IMR-90 (cell line): ENCODE data around the gene DOCK9. TPM values are rescaled to one million over a fixed set of nuclear protein-coding genes. Genes with fewer than 3 reads are reported as not detected.

Experiments
- ATAC-seq: fragments of 200-7000 bp; cut with Tn5 transposase; 2 replicates; pipeline ENCODE4 v1.9.1; 2020; ENCODE audit warnings: low read depth, mild to moderate bottlenecking, moderate library complexity
- BruUV-seq: library from RNA; stranded (reverse); fragments of 400-500 nt; replicated peaks from 2 replicates; lab custom pipeline; 2021; lab: Mats Ljungman, UMichigan
- CTCF ChIA-PET: fragments of 300-600 bp; formaldehyde crosslinking; extraction: SDS; loops from one replicate; lab custom pipeline; 2021; ENCODE audit warnings: antibody characterized with exemption; lab: Yijun Ruan, JAX
- POLR2A ChIA-PET: fragments of 300-600 bp; sonication (Branson Sonifier 250); formaldehyde crosslinking; loops from one replicate; lab custom pipeline; 2022; ENCODE audit warnings: antibody characterized with exemption; ENCODE audit not compliant: unreplicated experiment; lab: Charles Lee
- DNase-seq: peaks from one replicate; pipeline ENCODE4 v3.0.0; 2013
- H2AFZ ChIP-seq: replicated peaks from 2 replicates; pipeline ENCODE3; 2013; ENCODE audit warnings: low read length, mild to moderate bottlenecking; ENCODE audit not compliant: poor library complexity
- H2AK5ac ChIP-seq: 2 replicates; pipeline ENCODE4 v1.6.1; 2013; ENCODE audit warnings: low read depth, low read length, inconsistent platforms
- H2AK9ac ChIP-seq: replicated peaks from 2 replicates; pipeline ENCODE3; 2013; ENCODE audit warnings: mild to moderate bottlenecking, low read depth, low read length, moderate library complexity; ENCODE audit not compliant: poor library complexity
- H2BK120ac ChIP-seq: 2 replicates; pipeline ENCODE4 v1.6.1; 2013; ENCODE audit warnings: low read depth, low read length, inconsistent platforms
- H2BK15ac ChIP-seq: 3 replicates; pipeline ENCODE4 v1.6.1; 2013; ENCODE audit warnings: low read depth, low read length, inconsistent platforms
- H2BK20ac ChIP-seq: 2 replicates; pipeline ENCODE4 v1.6.1; 2013; ENCODE audit warnings: low read depth, mild to moderate bottlenecking, inconsistent platforms, low read length, moderate library complexity
- H2BK5ac ChIP-seq: 2 replicates; pipeline ENCODE4 v1.6.1; 2013; ENCODE audit warnings: mild to moderate bottlenecking, low read depth, low read length, inconsistent platforms; ENCODE audit not compliant: poor library complexity, severe bottlenecking
- H3K14ac ChIP-seq: replicated peaks from 2 replicates; pipeline ENCODE4 v1.6.1; 2013; ENCODE audit warnings: low read depth, low read length, inconsistent platforms
- H3K18ac ChIP-seq: 2 replicates; pipeline ENCODE4 v1.6.1; 2013; ENCODE audit warnings: low read depth, low read length, control low read depth
- H3K23ac ChIP-seq: 2 replicates; pipeline ENCODE4 v1.6.1; 2013; ENCODE audit warnings: low read depth, low read length, inconsistent platforms
- H3K27ac ChIP-seq: 2 replicates; pipeline ENCODE4 v1.5.1; 2013; ENCODE audit warnings: mild to moderate bottlenecking, control low read depth, low read length; ENCODE audit not compliant: insufficient read depth
- H3K27me3 ChIP-seq: 2 replicates; pipeline ENCODE4 v1.6.1; 2013; ENCODE audit warnings: low read length; ENCODE audit not compliant: control insufficient read depth, insufficient read depth
- H3K36me3 ChIP-seq: 2 replicates; pipeline ENCODE4 v1.6.1; 2013; ENCODE audit warnings: low read length, mixed read lengths; ENCODE audit not compliant: control insufficient read depth, insufficient read depth
- H3K4ac ChIP-seq: 2 replicates; pipeline ENCODE4 v1.6.1; 2013; ENCODE audit warnings: low read depth, low read length, inconsistent platforms
- H3K4me1 ChIP-seq: 2 replicates; pipeline ENCODE4 v1.6.1; 2013; ENCODE audit warnings: low read length, mixed read lengths; ENCODE audit not compliant: control insufficient read depth, insufficient read depth
- H3K4me2 ChIP-seq: 2 replicates; pipeline ENCODE4 v1.6.1; 2013; ENCODE audit warnings: low read depth, mild to moderate bottlenecking, control low read depth, low read length, moderate library complexity
- H3K4me3 ChIP-seq: 2 replicates; pipeline ENCODE4 v1.5.1; 2013; ENCODE audit warnings: low read depth, mild to moderate bottlenecking, control low read depth, low read length, moderate library complexity; ENCODE audit not compliant: insufficient read depth
- H3K56ac ChIP-seq: 2 replicates; pipeline ENCODE4 v1.6.1; 2013; ENCODE audit warnings: low read length, inconsistent platforms; ENCODE audit not compliant: insufficient read depth; ENCODE audit errors: extremely low read depth
- H3K79me1 ChIP-seq, 2 experiments: 2 replicates each; pipeline ENCODE4 v1.6.1; 2013; ENCODE audit warnings: low read length in 2 of 2, inconsistent platforms in 1 of 2, low read depth in 1 of 2
- H3K9ac ChIP-seq: 2 replicates; pipeline ENCODE4 v1.6.1; 2013; ENCODE audit warnings: low read depth, low read length, control low read depth
- H3K9me1 ChIP-seq: 2 replicates; pipeline ENCODE4 v1.6.1; 2013; ENCODE audit warnings: low read length, inconsistent platforms; ENCODE audit not compliant: insufficient read depth
- H3K9me3 ChIP-seq: 2 replicates; pipeline ENCODE4 v1.6.1; 2013; ENCODE audit warnings: low read length; ENCODE audit not compliant: control insufficient read depth, insufficient read depth
- H4K20me1 ChIP-seq: 2 replicates; pipeline ENCODE4 v1.6.1; 2013; ENCODE audit warnings: low read length, inconsistent platforms; ENCODE audit not compliant: insufficient read depth
- H4K5ac ChIP-seq: 2 replicates; pipeline ENCODE4 v1.6.1; 2013; ENCODE audit warnings: mild to moderate bottlenecking, low read depth, low read length, control low read depth
- H4K8ac ChIP-seq, 2 experiments: 2 replicates each; pipeline ENCODE4 v1.6.1; 2013; ENCODE audit warnings: low read depth in 2 of 2, low read length in 2 of 2, control low read depth in 1 of 2, inconsistent platforms in 1 of 2
- H4K91ac ChIP-seq: 2 replicates; pipeline ENCODE4 v1.6.1; 2013; ENCODE audit warnings: low read depth, low read length, inconsistent platforms; ENCODE audit not compliant: insufficient read depth
- BHLHE40 ChIP-seq: fragments of 150-350 bp; IDR thresholded peaks from 2 replicates; pipeline ENCODE4 v1.6.1; 2016; ENCODE audit warnings: mild to moderate bottlenecking, low read depth, low read length
- CEBPB ChIP-seq: IDR thresholded peaks from 2 replicates; pipeline ENCODE4 v1.6.1; 2012; ENCODE audit warnings: low read depth, low read length, improper control_type of control experiment
- CHD1 ChIP-seq: IDR thresholded peaks from 2 replicates; pipeline ENCODE4 v1.6.1; 2012; ENCODE audit warnings: low read depth, low read length, improper control_type of control experiment
- FOS ChIP-seq: fragments of 150-350 bp; IDR thresholded peaks from 2 replicates; pipeline ENCODE4 v1.6.1; 2016; ENCODE audit warnings: low read depth, low read length
- MAFK ChIP-seq: IDR thresholded peaks from 2 replicates; pipeline ENCODE4 v1.6.1; 2012; ENCODE audit warnings: low read depth, low read length, improper control_type of control experiment
- MAZ ChIP-seq: IDR thresholded peaks from 2 replicates; pipeline ENCODE4 v1.6.1; 2012; ENCODE audit warnings: low read depth, mild to moderate bottlenecking, low read length, improper control_type of control experiment, moderate library complexity, borderline replicate concordance
- MXI1 ChIP-seq: IDR thresholded peaks from 2 replicates; pipeline ENCODE4 v1.6.1; 2012; ENCODE audit warnings: low read depth, mild to moderate bottlenecking, low read length, moderate library complexity, borderline replicate concordance
- NFE2L2 ChIP-seq: fragments of 150-350 bp; IDR thresholded peaks from 2 replicates; pipeline ENCODE4 v1.6.1; 2016; ENCODE audit warnings: low read depth, mild to moderate bottlenecking, low read length
- POLR2A ChIP-seq: IDR thresholded peaks from 2 replicates; pipeline ENCODE4 v1.6.1; 2012; ENCODE audit warnings: mild to moderate bottlenecking, low read depth, low read length
- RAD21 ChIP-seq: IDR thresholded peaks from 2 replicates; pipeline ENCODE4 v1.6.1; 2012; ENCODE audit warnings: low read length, improper control_type of control experiment
- RCOR1 ChIP-seq: IDR thresholded peaks from 2 replicates; pipeline ENCODE4 v1.6.1; 2012; ENCODE audit warnings: mild to moderate bottlenecking, low read length, improper control_type of control experiment; ENCODE audit not compliant: insufficient replicate concordance
- RFX5 ChIP-seq: IDR thresholded peaks from 2 replicates; pipeline ENCODE4 v1.8.0; 2012; ENCODE audit warnings: low read depth, mild to moderate bottlenecking, low read length, moderate library complexity
- SMC3 ChIP-seq: fragments of 150-350 bp; IDR thresholded peaks from 2 replicates; pipeline ENCODE4 v1.6.1; 2016; ENCODE audit warnings: low read depth, mild to moderate bottlenecking, antibody characterized with exemption, low read length, moderate library complexity
- WGBS, 2 experiments: methylation state at CpG; one replicate each; pipeline versions ENCODE4 v1.1.5 to v1.1.7; 2013; ENCODE audit warnings: missing lambda C conversion rate in 2 of 2; ENCODE audit not compliant: insufficient read length in 1 of 2; ENCODE audit errors: extremely low coverage in 2 of 2; 5-methylcytosine and 5-hydroxymethylcytosine counted together
- dilution Hi-C: fragments of 300-500 bp; cut with HindIII; formaldehyde crosslinking; loops from one replicate; pipeline ENCODE4 v1.14.3; 2018; ENCODE audit warnings: low sequenced_read_pairs; ENCODE audit not compliant: unreplicated experiment
- in situ Hi-C: fragments of 300-500 bp; cut with MboI; formaldehyde crosslinking; loops from 3 replicates; pipeline ENCODE4 v1.14.3; 2019; ENCODE audit warnings: low sequenced_read_pairs, inconsistent platforms, mixed read lengths
- intact Hi-C: fragments of 100-400 bp; cut with micrococcal nuclease; formaldehyde crosslinking; loops from 2 replicates; pipeline ENCODE4 v1.10.0; 2022
- polyA plus RNA-seq, 3 experiments: library from polyadenylated mRNA; depleted of rRNA; stranded (reverse); fragments of >200 nt; gene quantifications; 2 replicates each; pipeline ENCODE4 v1.2.3, GENCODE V29; 2012; ENCODE audit warnings: low replicate concordance in 1 of 3
- total RNA-seq: library from RNA; depleted of rRNA; stranded (reverse); fragments of >200 nt; gene quantifications from 2 replicates; pipeline ENCODE4 v1.2.3, GENCODE V29; 2012
- TF ChIP-seq, protein P1 (sequence below): fragments of 150-350 bp; IDR thresholded peaks from 2 replicates; pipeline ENCODE4 v1.6.1; 2016; ENCODE audit warnings: low read depth, mild to moderate bottlenecking, low read length, moderate library complexity, borderline replicate concordance
- TF ChIP-seq, protein P2 (sequence below): conservative IDR thresholded peaks from 2 replicates; pipeline ENCODE4 v1.5.1; 2012; ENCODE audit warnings: mild to moderate bottlenecking, low read depth, low read length, improper control_type of control experiment
- TF ChIP-seq, protein P3 (sequence below): fragments of 150-350 bp; IDR thresholded peaks from 2 replicates; pipeline ENCODE4 v1.6.1; 2017; ENCODE audit warnings: mild to moderate bottlenecking, antibody characterized with exemption, low read length, low read depth

DOCK9 gene
- total and polyA plus RNA-seq, 2 of the 4 experiments (the other 2 are of a cell fraction), result 4.8 to 7.2 TPM

DNA sequence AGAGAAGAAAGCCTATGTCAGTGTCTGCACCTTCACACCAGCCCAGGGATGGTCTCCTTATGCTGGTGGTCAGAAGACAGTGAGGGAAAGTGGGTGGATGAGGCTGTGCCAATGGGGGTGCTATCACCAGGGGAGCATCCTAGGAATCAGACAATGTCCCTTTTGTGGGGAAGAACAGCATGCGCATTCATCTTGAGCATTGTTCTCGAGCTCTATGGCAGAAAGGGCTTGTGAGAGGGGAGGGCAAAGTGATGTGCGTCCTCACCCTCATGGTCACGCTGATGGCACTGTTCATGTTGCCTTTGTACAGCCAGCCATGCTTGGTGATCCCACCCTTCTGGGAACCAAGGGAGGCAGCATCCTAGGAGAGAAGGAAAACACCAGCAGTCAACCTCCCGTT is 56.1 kb downstream of the DOCK9 start:
- H3K27ac ChIP-seq, result no peak overlapping the region
- H3K4ac ChIP-seq, result no peak overlapping the region
- no peak overlapping the region for H4K91ac ChIP-seq
- H3K23ac ChIP-seq, result no peak overlapping the region
- DNase-seq (no peak), ATAC-seq (no peak)
- no peak overlapping the region for H2BK5ac ChIP-seq
- H3K4me2 ChIP-seq, result no peak overlapping the region
- H4K8ac ChIP-seq, result no peak overlapping the region
- in situ Hi-C loops, result no loop called here
- H3K27me3 ChIP-seq, result no peaks in the 10 kb centered on the region
- no peak overlapping the region for H2AFZ ChIP-seq
- ChIA-PET POLR2A (no interaction called here), CTCF (no interaction called here)
- H2BK20ac ChIP-seq, result no peak overlapping the region
- no peak overlapping the region for H3K4me3 ChIP-seq
- H3K14ac ChIP-seq, result no peak overlapping the region
- H2BK15ac ChIP-seq, result no peak overlapping the region
- no peaks in the 10 kb centered on the region for H3K4me1 ChIP-seq
- H3K18ac ChIP-seq, result no peak overlapping the region
- TF ChIP-seq POLR2A, result no peak
- TF ChIP-seq NFE2L2, result no peak
- TF ChIP-seq, protein P1, sequence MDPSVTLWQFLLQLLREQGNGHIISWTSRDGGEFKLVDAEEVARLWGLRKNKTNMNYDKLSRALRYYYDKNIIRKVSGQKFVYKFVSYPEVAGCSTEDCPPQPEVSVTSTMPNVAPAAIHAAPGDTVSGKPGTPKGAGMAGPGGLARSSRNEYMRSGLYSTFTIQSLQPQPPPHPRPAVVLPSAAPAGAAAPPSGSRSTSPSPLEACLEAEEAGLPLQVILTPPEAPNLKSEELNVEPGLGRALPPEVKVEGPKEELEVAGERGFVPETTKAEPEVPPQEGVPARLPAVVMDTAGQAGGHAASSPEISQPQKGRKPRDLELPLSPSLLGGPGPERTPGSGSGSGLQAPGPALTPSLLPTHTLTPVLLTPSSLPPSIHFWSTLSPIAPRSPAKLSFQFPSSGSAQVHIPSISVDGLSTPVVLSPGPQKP, result no peak
- TF ChIP-seq MXI1, result no peak
- no peak for TF ChIP-seq SMC3
- TF ChIP-seq RAD21, result no peak
- TF ChIP-seq BHLHE40, result no peak
- TF ChIP-seq FOS, result no peak
- TF ChIP-seq RCOR1, result no peak
- TF ChIP-seq, protein P2, sequence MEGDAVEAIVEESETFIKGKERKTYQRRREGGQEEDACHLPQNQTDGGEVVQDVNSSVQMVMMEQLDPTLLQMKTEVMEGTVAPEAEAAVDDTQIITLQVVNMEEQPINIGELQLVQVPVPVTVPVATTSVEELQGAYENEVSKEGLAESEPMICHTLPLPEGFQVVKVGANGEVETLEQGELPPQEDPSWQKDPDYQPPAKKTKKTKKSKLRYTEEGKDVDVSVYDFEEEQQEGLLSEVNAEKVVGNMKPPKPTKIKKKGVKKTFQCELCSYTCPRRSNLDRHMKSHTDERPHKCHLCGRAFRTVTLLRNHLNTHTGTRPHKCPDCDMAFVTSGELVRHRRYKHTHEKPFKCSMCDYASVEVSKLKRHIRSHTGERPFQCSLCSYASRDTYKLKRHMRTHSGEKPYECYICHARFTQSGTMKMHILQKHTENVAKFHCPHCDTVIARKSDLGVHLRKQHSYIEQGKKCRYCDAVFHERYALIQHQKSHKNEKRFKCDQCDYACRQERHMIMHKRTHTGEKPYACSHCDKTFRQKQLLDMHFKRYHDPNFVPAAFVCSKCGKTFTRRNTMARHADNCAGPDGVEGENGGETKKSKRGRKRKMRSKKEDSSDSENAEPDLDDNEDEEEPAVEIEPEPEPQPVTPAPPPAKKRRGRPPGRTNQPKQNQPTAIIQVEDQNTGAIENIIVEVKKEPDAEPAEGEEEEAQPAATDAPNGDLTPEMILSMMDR, result no peak
- TF ChIP-seq MAZ, result no peak
- TF ChIP-seq RFX5, result no peak
- no peak for TF ChIP-seq CHD1
- no peak for TF ChIP-seq MAFK
- TF ChIP-seq CEBPB, result no peak
- TF ChIP-seq, protein P3, sequence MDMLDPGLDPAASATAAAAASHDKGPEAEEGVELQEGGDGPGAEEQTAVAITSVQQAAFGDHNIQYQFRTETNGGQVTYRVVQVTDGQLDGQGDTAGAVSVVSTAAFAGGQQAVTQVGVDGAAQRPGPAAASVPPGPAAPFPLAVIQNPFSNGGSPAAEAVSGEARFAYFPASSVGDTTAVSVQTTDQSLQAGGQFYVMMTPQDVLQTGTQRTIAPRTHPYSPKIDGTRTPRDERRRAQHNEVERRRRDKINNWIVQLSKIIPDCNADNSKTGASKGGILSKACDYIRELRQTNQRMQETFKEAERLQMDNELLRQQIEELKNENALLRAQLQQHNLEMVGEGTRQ, result no peak
- no peak overlapping the region for H3K9ac ChIP-seq
- no peaks in the 10 kb centered on the region for H3K9me3 ChIP-seq
- no peak overlapping the region for H4K5ac ChIP-seq
- no peaks in the 10 kb centered on the region for H4K20me1 ChIP-seq
- dilution Hi-C loops, result no loop called here
- H3K79me1 ChIP-seq, result no peaks in the 10 kb centered on the region
- no peak overlapping the region for H2AK5ac ChIP-seq
- intact Hi-C loops, result no loop called here
- 93% methylated on average over 3 of the region's 5 CpGs; no CpG with 5 or more reads in 1 of the 2 experiments for WGBS, 2 experiments
- no peak overlapping the region for H2AK9ac ChIP-seq
- BruUV-seq, result no TSS peak
- H3K56ac ChIP-seq, result no peak overlapping the region
- no peak overlapping the region for H2BK120ac ChIP-seq
- peaks cover 5% of the 10 kb centered on the region; the same call in 1 of the 2 replicates for H3K9me1 ChIP-seq
- H3K36me3 ChIP-seq, result no peaks in the 10 kb centered on the region
